HG03039 (cell line): Measurements from ENCODE around the gene RUFY3.
"Not testable (repeated sequence)": the region's sequence is repeated elsewhere in the genome, so short reads cannot be mapped to it uniquely, and the experiment has no call there.

ENCODE experiments used
- ATAC-seq: cut with Tn5 transposase; IDR thresholded peaks from one replicate; pipeline ENCODE4 v1.9.1; 2021; ENCODE audit warnings: mild to moderate bottlenecking, moderate library complexity; ENCODE audit not compliant: unreplicated experiment

The RUFY3 gene

GRCh38 chr4:70734971-70735370 lies 13.2 kb downstream of the RUFY3 start:
- ATAC-seq = no peak

GRCh38 chr4:70735915-70736314 lies 14.2 kb downstream of the RUFY3 start:
- ATAC-seq = not testable (repeated sequence)

- no peak for ATAC-seq
These were observed 15.2 kb downstream of the RUFY3 start for GRCh38 chr4:70737006-70737405.

GRCh38 chr4:70737409-70737808 lies 15.6 kb downstream of the RUFY3 start:
- no peak for ATAC-seq

- no peak for ATAC-seq
These were observed 18.0 kb downstream of the RUFY3 start for GRCh38 chr4:70739496-70740337.

GRCh38 chr4:70741867-70742658 lies 20.3 kb downstream of the RUFY3 start:
- ATAC-seq = no peak

- no peak for ATAC-seq
These were observed 22.0 kb downstream of the RUFY3 start for GRCh38 chr4:70743731-70744130.

- no peak for ATAC-seq
These were observed 24.5 kb downstream of the RUFY3 start for GRCh38 chr4:70746179-70746839.

- ATAC-seq = no peak
These were observed 26.1 kb downstream of the RUFY3 start for GRCh38 chr4:70747874-70748273.

- peak; percentile 68 for ATAC-seq
These were observed 27.5 kb downstream of the RUFY3 start for GRCh38 chr4:70749313-70749712.

GRCh38 chr4:70752236-70752635 lies 30.5 kb downstream of the RUFY3 start:
- no peak for ATAC-seq

GRCh38 chr4:70753630-70754029 lies 31.9 kb downstream of the RUFY3 start:
- no peak for ATAC-seq

- ATAC-seq = no peak
These were observed 32.7 kb downstream of the RUFY3 start for GRCh38 chr4:70754470-70754869.

GRCh38 chr4:70754990-70755688 lies 33.4 kb downstream of the RUFY3 start:
- no peak for ATAC-seq

GRCh38 chr4:70759126-70759525 lies 37.4 kb downstream of the RUFY3 start:
- no peak for ATAC-seq

GRCh38 chr4:70759627-70760026 lies 37.9 kb downstream of the RUFY3 start:
- ATAC-seq = no peak

- ATAC-seq = no peak
These were observed 38.9 kb downstream of the RUFY3 start for GRCh38 chr4:70760662-70761061.

- no peak for ATAC-seq
These were observed 39.6 kb downstream of the RUFY3 start for GRCh38 chr4:70761276-70761816.

- no peak for ATAC-seq
These were observed 43.6 kb downstream of the RUFY3 start for GRCh38 chr4:70765368-70765767.

- no peak for ATAC-seq
These were observed 46.7 kb downstream of the RUFY3 start for GRCh38 chr4:70768301-70768948.
